Measurements from ENCODE around the gene HOXD3. TPM values are rescaled to one million over a fixed set of nuclear protein-coding genes. Genes with fewer than 3 reads are reported as not detected.

Gene HOXD3
- total RNA-seq, 1 experiment from 2014 or later: 1.2 TPM

DNA sequence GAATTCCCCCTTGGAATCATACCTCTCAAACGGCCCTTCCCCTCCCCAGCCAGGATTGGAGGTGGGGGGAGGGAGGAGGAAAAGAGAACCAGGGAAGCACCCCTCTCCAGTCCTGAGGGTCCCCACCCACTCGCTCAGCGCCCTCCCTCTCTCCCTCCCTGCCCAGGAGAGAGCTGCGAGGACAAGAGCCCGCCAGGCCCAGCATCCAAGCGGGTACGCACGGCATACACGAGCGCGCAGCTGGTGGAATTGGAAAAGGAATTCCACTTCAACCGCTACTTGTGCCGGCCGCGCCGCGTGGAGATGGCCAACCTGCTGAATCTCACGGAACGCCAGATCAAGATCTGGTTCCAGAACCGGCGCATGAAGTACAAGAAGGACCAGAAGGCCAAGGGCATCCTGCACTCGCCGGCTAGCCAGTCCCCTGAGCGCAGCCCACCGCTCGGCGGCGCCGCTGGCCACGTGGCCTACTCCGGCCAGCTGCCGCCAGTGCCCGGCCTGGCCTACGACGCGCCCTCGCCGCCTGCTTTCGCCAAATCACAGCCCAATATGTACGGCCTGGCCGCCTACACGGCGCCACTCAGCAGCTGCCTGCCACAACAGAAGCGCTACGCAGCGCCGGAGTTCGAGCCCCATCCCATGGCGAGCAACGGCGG is 14.4 kb downstream of the HOXD3 start:
- no peak overlapping the region for H3K4me3 ChIP-seq (ENCODE audit: low read depth, low read length)
- H3K9me3 ChIP-seq: no peaks in the 10 kb centered on the region
- TF ChIP-seq, protein P1, sequence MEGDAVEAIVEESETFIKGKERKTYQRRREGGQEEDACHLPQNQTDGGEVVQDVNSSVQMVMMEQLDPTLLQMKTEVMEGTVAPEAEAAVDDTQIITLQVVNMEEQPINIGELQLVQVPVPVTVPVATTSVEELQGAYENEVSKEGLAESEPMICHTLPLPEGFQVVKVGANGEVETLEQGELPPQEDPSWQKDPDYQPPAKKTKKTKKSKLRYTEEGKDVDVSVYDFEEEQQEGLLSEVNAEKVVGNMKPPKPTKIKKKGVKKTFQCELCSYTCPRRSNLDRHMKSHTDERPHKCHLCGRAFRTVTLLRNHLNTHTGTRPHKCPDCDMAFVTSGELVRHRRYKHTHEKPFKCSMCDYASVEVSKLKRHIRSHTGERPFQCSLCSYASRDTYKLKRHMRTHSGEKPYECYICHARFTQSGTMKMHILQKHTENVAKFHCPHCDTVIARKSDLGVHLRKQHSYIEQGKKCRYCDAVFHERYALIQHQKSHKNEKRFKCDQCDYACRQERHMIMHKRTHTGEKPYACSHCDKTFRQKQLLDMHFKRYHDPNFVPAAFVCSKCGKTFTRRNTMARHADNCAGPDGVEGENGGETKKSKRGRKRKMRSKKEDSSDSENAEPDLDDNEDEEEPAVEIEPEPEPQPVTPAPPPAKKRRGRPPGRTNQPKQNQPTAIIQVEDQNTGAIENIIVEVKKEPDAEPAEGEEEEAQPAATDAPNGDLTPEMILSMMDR (IDR thresholded peaks at IDR 0.05; ENCODE audit: insufficient read depth in 1 of 2, low read depth in 1 of 2, low read length in 1 of 2, severe bottlenecking in 1 of 2, unreplicated experiment in 1 of 2): no peak
- H3K9me3 Mint-ChIP-seq (ENCODE audit: unreplicated experiment): no peaks in the 10 kb centered on the region
- H3K4me1 Mint-ChIP-seq (ENCODE audit: low read depth, unreplicated experiment): no peaks in the 10 kb centered on the region
- H3K36me3 Mint-ChIP-seq (ENCODE audit: insufficient read depth, unreplicated experiment): no peaks in the 10 kb centered on the region
- no TSS peak for BruUV-seq (replicated peaks)
- H3K27ac Mint-ChIP-seq (ENCODE audit: unreplicated experiment): no peak overlapping the region
- no peaks in the 10 kb centered on the region for H3K27me3 ChIP-seq (replicated peaks; ENCODE audit: control insufficient read depth, insufficient read depth, low read length)
- no peak overlapping the region for H3K4me3 Mint-ChIP-seq (ENCODE audit: unreplicated experiment)
- POLR2A ChIA-PET: no interaction called here
- H3K27me3 Mint-ChIP-seq (ENCODE audit: insufficient read depth, unreplicated experiment): peaks cover 6% of the 10 kb centered on the region
- peaks cover 7% of the 10 kb centered on the region; the same call in 1 of the 2 replicates for H3K4me1 ChIP-seq
- CTCF ChIA-PET: no interaction called here
- DNase-seq: no peak
- no peaks in the 10 kb centered on the region for H3K36me3 ChIP-seq (ENCODE audit: control insufficient read depth, insufficient read depth, low read length)
- intact Hi-C loops (cut with micrococcal nuclease; ENCODE audit: unreplicated experiment): no loop called here

DNA sequence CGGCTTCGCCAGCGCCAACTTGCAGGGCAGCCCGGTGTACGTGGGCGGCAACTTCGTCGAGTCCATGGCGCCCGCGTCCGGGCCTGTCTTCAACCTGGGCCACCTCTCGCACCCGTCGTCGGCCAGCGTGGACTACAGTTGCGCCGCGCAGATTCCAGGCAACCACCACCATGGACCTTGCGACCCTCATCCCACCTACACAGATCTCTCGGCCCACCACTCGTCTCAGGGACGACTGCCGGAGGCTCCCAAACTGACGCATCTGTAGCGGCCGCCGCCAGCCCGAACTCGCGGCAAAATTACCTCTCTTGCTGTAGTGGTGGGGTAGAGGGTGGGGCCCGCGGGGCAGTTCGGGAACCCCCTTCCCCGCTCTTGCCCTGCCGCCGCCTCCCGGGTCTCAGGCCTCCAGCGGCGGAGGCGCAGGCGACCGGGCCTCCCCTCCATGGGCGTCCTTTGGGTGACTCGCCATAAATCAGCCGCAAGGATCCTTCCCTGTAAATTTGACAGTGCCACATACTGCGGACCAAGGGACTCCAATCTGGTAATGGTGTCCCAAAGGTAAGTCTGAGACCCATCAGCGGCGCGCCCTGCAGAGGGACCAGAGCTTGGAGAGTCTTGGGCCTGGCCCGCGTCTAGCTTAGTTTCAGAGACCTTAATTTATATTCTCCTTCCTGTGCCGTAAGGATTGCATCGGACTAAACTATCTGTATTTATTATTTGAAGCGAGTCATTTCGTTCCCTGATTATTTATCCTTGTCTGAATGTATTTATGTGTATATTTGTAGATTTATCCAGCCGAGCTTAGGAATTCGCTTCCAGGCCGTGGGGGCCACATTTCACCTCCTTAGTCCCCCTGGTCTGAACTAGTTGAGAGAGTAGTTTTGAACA is 15.1 kb downstream of the HOXD3 start:
- TF ChIP-seq, protein P1 (IDR thresholded peaks at IDR 0.05; ENCODE audit: insufficient read depth in 1 of 2, low read depth in 1 of 2, low read length in 1 of 2, severe bottlenecking in 1 of 2, unreplicated experiment in 1 of 2): no peak
- H3K27me3 ChIP-seq (replicated peaks; ENCODE audit: control insufficient read depth, insufficient read depth, low read length): no peaks in the 10 kb centered on the region
- intact Hi-C loops (cut with micrococcal nuclease; ENCODE audit: unreplicated experiment): no loop called here

DNA sequence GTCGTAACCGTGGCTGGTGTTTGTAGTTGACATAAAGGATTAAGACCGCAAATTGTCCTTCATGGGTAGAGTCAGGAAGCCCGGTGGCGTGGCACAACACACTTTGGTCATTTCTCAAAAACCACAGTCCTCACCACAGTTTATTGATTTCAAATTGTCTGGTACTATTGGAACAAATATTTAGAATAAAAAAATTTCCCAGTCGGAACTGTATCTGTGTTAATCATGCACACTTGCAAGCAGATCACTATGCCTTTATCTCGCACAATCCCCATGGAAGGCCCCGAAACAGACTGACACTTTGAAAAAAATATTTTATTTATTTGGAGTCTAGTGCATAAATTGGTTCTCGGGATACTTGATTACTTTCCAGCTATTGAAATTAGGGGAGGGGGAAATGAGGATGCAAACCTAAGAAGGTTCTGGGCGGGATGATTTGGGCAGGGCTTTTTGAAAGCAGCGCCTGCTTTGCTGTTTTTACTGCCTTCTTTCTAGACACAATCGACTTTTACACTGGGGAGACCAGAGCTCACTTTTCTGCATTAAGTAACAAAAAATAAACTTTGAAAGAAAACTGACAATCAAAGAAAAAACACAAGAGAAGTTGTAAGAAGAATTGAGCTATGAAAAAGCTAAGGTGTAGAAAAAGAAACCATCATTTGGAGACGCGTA is 15.9 kb downstream of the HOXD3 start:
- no peak overlapping the region for H3K27ac Mint-ChIP-seq (ENCODE audit: unreplicated experiment)
- TF ChIP-seq, protein P1 (IDR thresholded peaks at IDR 0.05; ENCODE audit: insufficient read depth in 1 of 2, low read depth in 1 of 2, low read length in 1 of 2, severe bottlenecking in 1 of 2, unreplicated experiment in 1 of 2): no peak
- DNase-seq: no peak
- ChIA-PET POLR2A (no interaction called here), CTCF (no interaction called here)
- no peaks in the 10 kb centered on the region for H3K36me3 Mint-ChIP-seq (ENCODE audit: insufficient read depth, unreplicated experiment)
- no TSS peak for BruUV-seq (replicated peaks)
- Histone ChIP-seq H3K27me3 (replicated peaks; ENCODE audit: control insufficient read depth, insufficient read depth, low read length) (no peaks in the 10 kb centered on the region; the same call in 1 of the 2 replicates), H3K4me3 (ENCODE audit: low read depth, low read length) (no peak overlapping the region), H3K9me3 (no peaks in the 10 kb centered on the region), H3K36me3 (ENCODE audit: control insufficient read depth, insufficient read depth, low read length) (no peaks in the 10 kb centered on the region), H3K4me1 (peaks cover 7% of the 10 kb centered on the region; the same call in 1 of the 2 replicates)
- no peak overlapping the region for H3K4me3 Mint-ChIP-seq (ENCODE audit: unreplicated experiment)
- H3K9me3 Mint-ChIP-seq (ENCODE audit: unreplicated experiment): no peaks in the 10 kb centered on the region
- intact Hi-C loops (cut with micrococcal nuclease; ENCODE audit: unreplicated experiment): no loop called here
- no peaks in the 10 kb centered on the region for H3K4me1 Mint-ChIP-seq (ENCODE audit: low read depth, unreplicated experiment)
- H3K27me3 Mint-ChIP-seq (ENCODE audit: insufficient read depth, unreplicated experiment): peaks cover 7% of the 10 kb centered on the region

More for the DNA sequence above, 15.1 kb downstream of the HOXD3 start:
- Histone ChIP-seq H3K4me1 (peaks cover 7% of the 10 kb centered on the region; the same call in 1 of the 2 replicates), H3K4me3 (ENCODE audit: low read depth, low read length) (no peak overlapping the region), H3K9me3 (no peaks in the 10 kb centered on the region), H3K36me3 (ENCODE audit: control insufficient read depth, insufficient read depth, low read length) (no peaks in the 10 kb centered on the region)
- Mint-ChIP-seq H3K4me3 (ENCODE audit: unreplicated experiment) (no peak overlapping the region), H3K36me3 (ENCODE audit: insufficient read depth, unreplicated experiment) (no peaks in the 10 kb centered on the region), H3K27ac (ENCODE audit: unreplicated experiment) (no peak overlapping the region), H3K27me3 (ENCODE audit: insufficient read depth, unreplicated experiment) (peaks cover 6% of the 10 kb centered on the region), H3K4me1 (ENCODE audit: low read depth, unreplicated experiment) (no peaks in the 10 kb centered on the region), H3K9me3 (ENCODE audit: unreplicated experiment) (no peaks in the 10 kb centered on the region)
- no TSS peak for BruUV-seq (replicated peaks)
- ChIA-PET POLR2A (no interaction called here), CTCF (no interaction called here)
- no peak for DNase-seq

Measured in Caco-2 (cell line).